Omental fat pad (tissue), 4 donors: Measurements from ENCODE around the gene TRIO. TPM values are rescaled to one million over a fixed set of nuclear protein-coding genes. Genes with fewer than 3 reads are reported as not detected.

Experiments used
- ATAC-seq: fragments of 150-250 bp; one replicate; pipeline ENCODE4 v1.9.1; 2016; ENCODE audit warnings: mild to moderate bottlenecking, moderate library complexity; ENCODE audit not compliant: low FRiP score
- DNase-seq: peaks from one replicate; pipeline ENCODE4 v3.0.0-alpha.2; 2019; ENCODE audit warnings: low spot score
- total RNA-seq, 4 donors: library from RNA; depleted of rRNA; stranded (reverse); fragments of >200 nt; gene quantifications; one replicate each; pipeline ENCODE4 v1.1.0, GENCODE V29; 2016
- TF ChIP-seq, protein P1 (sequence below), 3 donors: fragments of 450-650 bp; IDR thresholded peaks; one replicate each; pipeline ENCODE4 v1.5.1; 2016 to 2017; ENCODE audit warnings: antibody characterized with exemption in 3 of 3, mild to moderate bottlenecking in 3 of 3, moderate library complexity in 2 of 3

The TRIO gene
- total RNA-seq, 4 donors from 2014 or later, result 125 to 370 (median 193) TPM

DNA sequence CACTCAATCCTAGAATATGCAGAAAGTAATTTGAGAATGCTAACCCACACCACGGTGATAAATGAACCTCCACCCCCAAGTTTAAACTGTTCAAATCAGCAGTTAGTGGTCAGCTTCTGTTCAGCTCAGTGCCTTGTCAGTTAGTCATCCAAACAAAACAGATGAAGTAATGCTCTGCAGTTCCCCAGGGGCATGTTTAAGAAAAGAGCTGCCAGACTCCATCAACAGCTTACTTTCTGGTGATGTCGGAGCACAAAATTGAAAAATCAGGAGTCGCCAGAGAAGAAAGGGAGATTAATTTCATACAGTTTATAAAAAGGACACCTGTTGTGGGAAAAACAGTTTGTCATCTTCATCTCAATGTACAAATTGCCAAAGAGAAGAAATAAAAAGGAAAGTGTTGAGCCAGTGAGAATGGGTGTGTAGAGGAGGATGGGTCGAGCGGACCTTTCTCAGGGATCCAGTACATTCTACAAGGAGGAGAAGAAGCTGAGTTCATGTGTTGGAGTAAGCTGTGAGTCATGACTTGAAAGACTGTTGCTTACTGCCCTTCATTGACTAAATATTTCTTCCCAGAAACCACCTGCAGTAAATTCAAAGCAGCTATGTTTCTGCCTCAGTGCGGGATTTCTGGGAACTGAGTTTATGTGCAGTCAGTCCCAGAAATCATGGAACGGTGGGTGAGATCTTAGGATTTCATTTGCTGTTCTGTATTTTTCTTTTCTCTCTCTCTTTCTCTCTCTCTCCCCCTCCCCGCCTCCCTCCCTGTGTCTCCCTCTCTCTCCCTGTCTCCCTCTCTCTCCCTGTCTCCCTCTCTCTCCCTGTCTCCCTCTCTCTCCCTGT lies 13.7 kb downstream of the TRIO start:
- no peak for DNase-seq
- peak; percentile 92 for ATAC-seq
- TF ChIP-seq, protein P1, sequence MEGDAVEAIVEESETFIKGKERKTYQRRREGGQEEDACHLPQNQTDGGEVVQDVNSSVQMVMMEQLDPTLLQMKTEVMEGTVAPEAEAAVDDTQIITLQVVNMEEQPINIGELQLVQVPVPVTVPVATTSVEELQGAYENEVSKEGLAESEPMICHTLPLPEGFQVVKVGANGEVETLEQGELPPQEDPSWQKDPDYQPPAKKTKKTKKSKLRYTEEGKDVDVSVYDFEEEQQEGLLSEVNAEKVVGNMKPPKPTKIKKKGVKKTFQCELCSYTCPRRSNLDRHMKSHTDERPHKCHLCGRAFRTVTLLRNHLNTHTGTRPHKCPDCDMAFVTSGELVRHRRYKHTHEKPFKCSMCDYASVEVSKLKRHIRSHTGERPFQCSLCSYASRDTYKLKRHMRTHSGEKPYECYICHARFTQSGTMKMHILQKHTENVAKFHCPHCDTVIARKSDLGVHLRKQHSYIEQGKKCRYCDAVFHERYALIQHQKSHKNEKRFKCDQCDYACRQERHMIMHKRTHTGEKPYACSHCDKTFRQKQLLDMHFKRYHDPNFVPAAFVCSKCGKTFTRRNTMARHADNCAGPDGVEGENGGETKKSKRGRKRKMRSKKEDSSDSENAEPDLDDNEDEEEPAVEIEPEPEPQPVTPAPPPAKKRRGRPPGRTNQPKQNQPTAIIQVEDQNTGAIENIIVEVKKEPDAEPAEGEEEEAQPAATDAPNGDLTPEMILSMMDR (IDR thresholded peaks at IDR 0.05), result no peak

DNA sequence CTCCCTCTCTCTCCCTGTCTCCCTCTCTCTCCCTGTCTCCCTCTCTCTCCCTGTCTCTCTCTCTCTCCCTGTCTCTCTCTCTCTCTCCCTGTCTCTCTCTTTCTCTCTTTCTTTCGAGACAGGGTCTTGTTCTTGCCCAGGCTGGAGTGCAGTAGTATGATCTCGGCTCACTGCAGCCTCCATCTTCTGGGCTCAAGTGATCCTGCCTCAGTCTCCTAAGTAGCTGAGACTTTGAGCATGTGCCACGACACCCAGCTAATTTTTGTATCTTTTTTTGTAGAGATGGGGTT lies 14.3 kb downstream of the TRIO start:
- no peak for ATAC-seq
- TF ChIP-seq, protein P1 (IDR thresholded peaks at IDR 0.05), result no peak
- DNase-seq, result no peak

DNA sequence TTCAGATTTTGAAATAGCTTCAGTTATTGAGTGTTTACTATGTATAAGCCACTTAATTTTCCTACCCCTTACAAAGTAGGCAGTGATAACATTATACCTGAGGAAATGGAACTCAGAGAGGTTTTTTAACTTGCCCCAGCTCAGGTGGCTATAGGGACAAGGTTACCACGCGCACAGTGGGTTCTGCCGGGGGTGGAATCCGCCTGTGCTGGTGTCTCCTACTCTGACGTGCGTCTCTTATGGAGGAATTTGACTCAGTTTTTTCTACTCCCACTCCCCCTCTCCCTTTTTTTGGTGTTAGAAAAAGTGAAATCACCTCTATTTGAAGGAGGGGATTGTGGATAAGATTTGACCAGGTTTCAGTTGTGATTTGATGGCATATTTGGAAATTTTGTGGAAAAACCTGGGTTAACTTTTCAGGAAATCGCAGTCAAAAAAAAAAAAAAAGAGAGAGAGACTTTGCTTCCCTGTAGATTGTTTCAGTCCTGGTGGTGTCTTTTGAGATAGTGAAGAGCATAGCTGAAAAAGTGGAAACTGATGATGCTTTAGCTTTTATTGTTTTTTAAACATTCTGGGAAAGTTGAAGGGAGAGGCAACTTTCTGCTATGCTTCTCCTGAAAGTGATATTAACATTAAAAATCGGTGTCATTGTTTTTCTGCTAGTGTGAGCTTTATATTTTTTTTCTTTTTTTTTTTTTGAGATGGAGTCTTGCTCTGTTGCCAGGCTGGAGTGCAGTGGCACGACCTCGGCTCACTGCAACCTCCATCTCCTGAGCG lies 15.9 kb downstream of the TRIO start:
- TF ChIP-seq, protein P1 (IDR thresholded peaks at IDR 0.05), result no peak
- no peak for ATAC-seq
- DNase-seq, result no peak

DNA sequence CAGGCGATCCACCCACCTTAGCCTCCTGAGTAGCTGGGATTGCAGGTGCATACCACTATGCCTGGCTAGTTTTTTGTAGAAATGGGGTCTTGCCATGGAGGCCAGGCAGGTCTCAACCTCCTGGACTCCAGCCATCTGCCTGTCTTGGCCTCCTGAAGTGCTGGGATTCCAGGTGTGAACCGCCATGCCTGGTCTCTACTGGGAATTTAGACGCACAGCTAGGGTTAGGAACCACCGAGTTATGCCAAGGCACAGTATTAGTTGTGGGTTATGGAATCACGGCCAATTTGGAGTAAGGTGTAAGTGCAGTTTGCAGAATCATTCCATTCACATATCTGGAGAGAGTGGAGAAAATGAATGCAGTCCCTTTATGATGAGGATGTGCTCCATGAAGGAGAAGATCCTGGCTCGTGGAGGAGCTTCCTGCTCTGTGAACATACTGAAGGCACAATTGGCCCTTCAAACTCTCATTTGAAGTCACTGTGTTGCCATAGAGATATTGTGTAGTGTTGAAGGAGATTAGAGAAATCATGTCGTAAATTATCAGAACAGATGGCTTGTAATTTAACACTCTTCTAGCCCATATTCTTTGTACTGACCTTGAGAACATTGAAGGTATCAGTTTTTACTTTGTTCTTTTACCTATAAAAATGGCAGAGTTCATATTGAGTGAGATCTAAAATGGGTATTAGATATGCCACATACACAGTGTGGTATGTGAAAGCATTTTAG lies 18.8 kb downstream of the TRIO start:
- no peak for ATAC-seq
- no peak for DNase-seq
- TF ChIP-seq, protein P1 (IDR thresholded peaks at IDR 0.05), result no peak

DNA sequence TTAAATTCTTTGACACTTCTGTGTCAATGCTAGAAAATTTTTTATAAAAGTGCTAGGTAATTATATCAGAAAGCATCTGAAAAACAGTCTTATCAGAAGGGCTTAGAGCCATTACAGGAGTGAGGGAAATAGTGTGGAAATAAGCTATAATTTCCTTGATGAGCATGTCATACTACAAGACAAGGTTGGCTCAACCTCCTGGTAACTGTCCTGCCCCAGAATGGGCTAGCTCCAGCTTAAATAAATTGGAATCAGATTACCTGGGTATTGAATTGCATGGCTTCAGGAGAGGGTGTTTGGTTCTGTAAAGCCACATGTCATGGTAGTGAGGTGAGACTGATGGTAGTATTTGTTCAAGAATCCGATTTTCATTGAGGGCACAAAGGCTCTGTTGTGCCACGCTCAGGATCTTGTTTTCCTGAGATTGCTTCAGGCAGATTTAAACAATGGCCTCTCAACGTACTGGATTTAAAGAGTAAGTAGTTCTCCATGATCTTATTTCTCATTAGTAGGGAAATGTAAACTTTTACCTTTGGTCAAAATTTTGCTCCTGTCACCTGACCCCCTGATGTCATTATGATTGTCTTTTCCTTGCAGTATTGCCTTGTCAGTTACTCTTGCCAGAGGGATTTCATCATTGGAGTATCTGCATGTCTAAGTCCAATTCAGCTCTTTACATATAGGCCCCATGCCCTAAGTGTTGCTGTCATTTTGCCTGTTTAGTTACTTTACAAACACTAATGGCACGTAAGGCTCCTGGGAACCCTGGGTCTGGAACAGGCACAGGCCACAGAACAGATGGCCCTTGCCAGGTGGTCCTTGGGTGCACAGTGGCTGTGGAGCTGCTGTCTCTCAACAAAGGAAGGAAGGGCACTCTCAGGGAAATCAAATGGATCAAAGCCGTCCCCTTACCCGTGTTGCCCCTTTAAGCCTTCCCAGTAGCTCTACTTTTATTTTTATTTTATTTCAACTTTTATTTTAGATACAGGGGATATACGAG lies 21.3 kb downstream of the TRIO start:
- DNase-seq, result no peak

More for the DNA sequence above, 21.3 kb downstream of the TRIO start:
- TF ChIP-seq, protein P1 (IDR thresholded peaks at IDR 0.05), result no peak
- ATAC-seq, result no peak
